PC-3 (cell line): ENCODE results near the gene PLEKHG3. TPM values are rescaled to one million over a fixed set of nuclear protein-coding genes. Genes with fewer than 3 reads are reported as not detected.
A peak's percentile ranks its signal among the peaks of the same experiment; 100 is the strongest.

Experiments
- ATAC-seq: fragments of 200-7000 bp; cut with Tn5 transposase; 2 replicates; pipeline ENCODE4 v1.9.1; 2020; ENCODE audit warnings: mild to moderate bottlenecking, moderate library complexity
- BruUV-seq: library from RNA; stranded (reverse); fragments of 400-500 nt; replicated peaks from 2 replicates; lab custom pipeline; 2021; lab: Mats Ljungman, UMichigan
- CTCF ChIA-PET: fragments of 300-600 bp; sonication (Branson Sonifier 250); formaldehyde crosslinking; loops from one replicate; lab custom pipeline; 2022; ENCODE audit warnings: antibody characterized with exemption; lab: Charles Lee
- POLR2A ChIA-PET: fragments of 300-600 bp; sonication (Branson Sonifier 250); formaldehyde crosslinking; loops from one replicate; lab custom pipeline; 2022; ENCODE audit warnings: antibody characterized with exemption; ENCODE audit not compliant: unreplicated experiment; lab: Charles Lee
- DNase-seq: peaks from one replicate; pipeline ENCODE4 v3.0.0-alpha.2; 2015
- H2AFZ ChIP-seq: fragments of 300-600 bp; sonication (generic); 2 replicates; pipeline ENCODE4 v1.6.0; 2016; ENCODE audit warnings: antibody characterized with exemption, low read length
- H3F3A ChIP-seq: fragments of 300-600 bp; sonication (generic); one replicate; pipeline ENCODE4 v1.6.0; 2017; ENCODE audit warnings: antibody characterized with exemption, low read length, control low read depth, mild to moderate bottlenecking; ENCODE audit not compliant: unreplicated experiment
- H3K27ac ChIP-seq: fragments of 300-600 bp; sonication (generic); 2 replicates; pipeline ENCODE4 v1.5.1; 2016; ENCODE audit warnings: mild to moderate bottlenecking, low read length
- H3K27me3 ChIP-seq: fragments of 300-600 bp; sonication (generic); 2 replicates; pipeline ENCODE4 v1.6.1; 2016; ENCODE audit warnings: low read length, mixed read lengths
- H3K36me3 ChIP-seq: fragments of 300-600 bp; sonication (generic); 2 replicates; pipeline ENCODE4 v1.6.1; 2016; ENCODE audit warnings: low read depth, mixed run types, low read length, mixed read lengths
- H3K4me1 ChIP-seq: fragments of 300-600 bp; sonication (generic); 2 replicates; pipeline ENCODE4 v1.5.1; 2016; ENCODE audit warnings: low read length; ENCODE audit not compliant: insufficient read depth
- H3K4me2 ChIP-seq: fragments of 300-600 bp; sonication (generic); 2 replicates; pipeline ENCODE4 v1.6.0; 2016; ENCODE audit warnings: low read length
- H3K4me3 ChIP-seq: fragments of 300-600 bp; sonication (generic); 2 replicates; pipeline ENCODE4 v1.5.1; 2016; ENCODE audit warnings: mild to moderate bottlenecking, low read length, mixed read lengths
- H3K79me2 ChIP-seq: fragments of 300-600 bp; sonication (generic); 2 replicates; pipeline ENCODE4 v1.6.1; 2017; ENCODE audit warnings: low read length, mixed read lengths
- H3K9ac ChIP-seq: fragments of 300-600 bp; sonication (generic); 2 replicates; pipeline ENCODE4 v1.6.0; 2016; ENCODE audit warnings: mild to moderate bottlenecking, low read length
- H3K9me2 ChIP-seq: fragments of 300-600 bp; sonication (generic); replicated peaks from 2 replicates; pipeline ENCODE4 v1.6.1; 2016; ENCODE audit warnings: mixed run types, low read length, mixed read lengths
- H3K9me3 ChIP-seq: fragments of 300-600 bp; sonication (generic); 2 replicates; pipeline ENCODE4 v1.6.1; 2016; ENCODE audit warnings: low read length, mixed read lengths
- H4K20me1 ChIP-seq: fragments of 300-600 bp; sonication (generic); 2 replicates; pipeline ENCODE4 v1.6.1; 2016; ENCODE audit warnings: low read length, mixed read lengths
- EZH2 ChIP-seq: fragments of 300-600 bp; sonication (generic); IDR thresholded peaks from one replicate; pipeline ENCODE4 v1.6.1; 2017; ENCODE audit warnings: antibody characterized with exemption, mild to moderate bottlenecking, low read length; ENCODE audit not compliant: unreplicated experiment
- EZH2phosphoT487 ChIP-seq: fragments of 300-600 bp; sonication (generic); IDR thresholded peaks from 2 replicates; pipeline ENCODE4 v1.6.1; 2018; ENCODE audit warnings: mild to moderate bottlenecking, antibody characterized with exemption, low read length, borderline replicate concordance
- intact Hi-C: fragments of 100-400 bp; cut with micrococcal nuclease; formaldehyde crosslinking; loops from 2 replicates; pipeline ENCODE4 v1.9.0; 2023
- total RNA-seq: library from RNA; depleted of rRNA; stranded (reverse); fragments of >200 nt; gene quantifications from 2 replicates; pipeline ENCODE4 v1.2.3, GENCODE V29; 2014
- TF ChIP-seq, protein P1 (sequence below): fragments of 300-600 bp; sonication (generic); conservative IDR thresholded peaks from 2 replicates; pipeline ENCODE4 v1.5.1; 2017; ENCODE audit warnings: antibody characterized with exemption, low read depth, mild to moderate bottlenecking, low read length

The PLEKHG3 gene
- total RNA-seq, 1 experiment from 2014 or later: 49.6 TPM

DNA sequence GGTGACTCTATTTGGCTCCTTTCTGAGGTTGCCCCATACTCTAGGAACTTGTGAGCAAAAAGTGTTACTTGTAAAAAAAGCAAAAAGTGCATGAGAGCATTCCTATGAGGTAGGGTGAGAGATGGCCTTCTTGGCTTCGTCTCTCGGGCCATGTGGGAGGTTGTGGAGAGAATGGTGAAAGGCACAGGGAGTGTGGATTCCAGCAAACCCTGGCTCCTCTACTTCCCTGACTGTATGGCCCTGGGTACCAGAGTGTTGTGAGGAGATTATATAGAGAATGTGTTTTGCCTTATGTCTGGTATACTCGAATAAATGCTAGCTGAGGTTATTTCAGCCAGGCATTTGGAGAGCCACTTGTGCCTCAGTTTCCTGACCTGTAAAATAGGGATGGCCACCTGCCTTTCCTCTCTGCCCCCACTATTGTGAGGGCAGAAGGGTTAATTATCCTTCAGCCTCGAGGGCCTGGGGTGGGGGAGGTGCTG lies 11.0 kb downstream of the PLEKHG3 start:
- no peak for DNase-seq
- H3K9me2 ChIP-seq: no peaks in the 10 kb centered on the region
- intact Hi-C loops: no loop called here
- no peak overlapping the region for H3K4me3 ChIP-seq
- peaks cover 38% of the 10 kb centered on the region for H3K4me1 ChIP-seq
- no peak overlapping the region for H2AFZ ChIP-seq
- no TSS peak for BruUV-seq
- H3K9me3 ChIP-seq: no peaks in the 10 kb centered on the region
- POLR2A ChIA-PET: no interaction called here
- no peaks in the 10 kb centered on the region for H4K20me1 ChIP-seq
- peaks cover 8% of the 10 kb centered on the region for H3F3A ChIP-seq
- CTCF ChIA-PET: no interaction called here
- H3K9ac ChIP-seq: no peak overlapping the region
- TF ChIP-seq EZH2phosphoT487: no peak
- no peak for TF ChIP-seq EZH2
- TF ChIP-seq, protein P1, sequence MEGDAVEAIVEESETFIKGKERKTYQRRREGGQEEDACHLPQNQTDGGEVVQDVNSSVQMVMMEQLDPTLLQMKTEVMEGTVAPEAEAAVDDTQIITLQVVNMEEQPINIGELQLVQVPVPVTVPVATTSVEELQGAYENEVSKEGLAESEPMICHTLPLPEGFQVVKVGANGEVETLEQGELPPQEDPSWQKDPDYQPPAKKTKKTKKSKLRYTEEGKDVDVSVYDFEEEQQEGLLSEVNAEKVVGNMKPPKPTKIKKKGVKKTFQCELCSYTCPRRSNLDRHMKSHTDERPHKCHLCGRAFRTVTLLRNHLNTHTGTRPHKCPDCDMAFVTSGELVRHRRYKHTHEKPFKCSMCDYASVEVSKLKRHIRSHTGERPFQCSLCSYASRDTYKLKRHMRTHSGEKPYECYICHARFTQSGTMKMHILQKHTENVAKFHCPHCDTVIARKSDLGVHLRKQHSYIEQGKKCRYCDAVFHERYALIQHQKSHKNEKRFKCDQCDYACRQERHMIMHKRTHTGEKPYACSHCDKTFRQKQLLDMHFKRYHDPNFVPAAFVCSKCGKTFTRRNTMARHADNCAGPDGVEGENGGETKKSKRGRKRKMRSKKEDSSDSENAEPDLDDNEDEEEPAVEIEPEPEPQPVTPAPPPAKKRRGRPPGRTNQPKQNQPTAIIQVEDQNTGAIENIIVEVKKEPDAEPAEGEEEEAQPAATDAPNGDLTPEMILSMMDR: no peak
- peaks cover 96% of the 10 kb centered on the region for H3K79me2 ChIP-seq
- peaks cover 4% of the 10 kb centered on the region for H3K36me3 ChIP-seq
- H3K27ac ChIP-seq: no peak overlapping the region
- ATAC-seq: no peak
- H3K4me2 ChIP-seq: no peak overlapping the region
- H3K27me3 ChIP-seq: no peaks in the 10 kb centered on the region

DNA sequence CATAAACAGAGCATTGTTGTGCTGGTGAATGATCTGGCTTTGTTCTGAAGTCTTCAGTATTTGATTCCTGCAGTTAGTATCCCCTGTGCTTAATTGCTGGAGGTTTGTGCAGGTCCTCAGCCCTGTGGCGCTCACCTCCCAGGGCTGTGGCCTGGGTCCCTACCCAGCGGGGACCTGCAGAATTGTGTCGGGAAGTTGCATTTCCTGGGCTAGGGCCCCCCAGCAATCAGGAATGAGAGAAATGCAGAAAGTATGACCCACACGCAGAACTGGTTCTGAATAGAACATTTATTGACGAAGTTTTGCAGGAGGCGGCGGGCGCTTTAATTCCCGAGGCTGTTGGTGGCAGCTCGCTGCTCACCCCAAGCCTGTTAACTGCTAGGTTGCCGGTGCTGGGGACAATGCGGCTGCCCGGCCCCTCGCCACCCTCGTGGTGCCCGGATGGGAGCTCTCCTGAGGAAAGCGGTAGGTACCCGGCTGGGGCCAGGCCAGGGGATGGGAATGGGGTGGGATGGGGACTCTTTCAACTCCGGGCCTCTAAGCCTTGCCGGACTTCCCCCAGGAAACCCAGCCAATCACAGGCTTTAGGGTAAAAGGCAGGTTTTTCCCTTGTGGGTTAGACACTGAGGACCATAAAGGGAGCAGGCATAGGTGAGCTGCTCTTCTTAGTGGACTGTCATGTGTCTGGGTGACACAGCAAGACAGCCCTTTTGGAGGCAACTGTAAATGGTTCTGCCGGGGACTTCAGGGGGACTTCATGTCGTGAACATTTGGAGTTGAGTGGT lies 11.6 kb downstream of the PLEKHG3 start:
- Histone ChIP-seq H3F3A (peaks cover 8% of the 10 kb centered on the region), H3K9me3 (no peaks in the 10 kb centered on the region), H3K27ac (no peak overlapping the region), H3K79me2 (peaks cover 94% of the 10 kb centered on the region), H3K4me2 (no peak overlapping the region), H3K4me1 (peaks cover 44% of the 10 kb centered on the region), H3K36me3 (peaks cover 4% of the 10 kb centered on the region; the same call in 1 of the 2 replicates), H2AFZ (no peak overlapping the region), H4K20me1 (no peaks in the 10 kb centered on the region), H3K9ac (no peak overlapping the region), H3K27me3 (no peaks in the 10 kb centered on the region), H3K9me2 (no peaks in the 10 kb centered on the region), H3K4me3 (no peak overlapping the region)
- POLR2A ChIA-PET: no interaction called here
- CTCF ChIA-PET: no interaction called here
- DNase-seq (no peak), ATAC-seq (no peak)
- BruUV-seq: no TSS peak
- intact Hi-C loops: no loop called here
- TF ChIP-seq, protein P1: no peak
- TF ChIP-seq EZH2 (no peak), EZH2phosphoT487 (no peak)

GRCh38 chr14:64717870-64718269 lies 13.6 kb downstream of the PLEKHG3 start:
- Histone ChIP-seq H2AFZ (no peak overlapping the region), H4K20me1 (no peaks in the 10 kb centered on the region), H3K36me3 (peaks cover 4% of the 10 kb centered on the region; the same call in 1 of the 2 replicates), H3K4me2 (peak overlapping the region; percentile 52), H3K4me1 (peaks cover 59% of the 10 kb centered on the region), H3K27ac (peak overlapping the region; percentile 82), H3K9me3 (no peaks in the 10 kb centered on the region), H3F3A (peaks cover 8% of the 10 kb centered on the region), H3K4me3 (no peak overlapping the region), H3K9me2 (no peaks in the 10 kb centered on the region), H3K27me3 (no peaks in the 10 kb centered on the region), H3K79me2 (peaks cover 94% of the 10 kb centered on the region), H3K9ac (peak overlapping the region; percentile 39)
- TF ChIP-seq EZH2phosphoT487 (no peak), EZH2 (no peak)
- TF ChIP-seq, protein P1: no peak
- intact Hi-C loops: no loop called here
- ATAC-seq: peak; percentile 18
- CTCF ChIA-PET: interaction anchor here (0.8 to 1.0 kb wide), 2 partner anchors 10 to 36 kb away, joined by 3 read pairs; no protein-coding TSS in a partner anchor
- POLR2A ChIA-PET: interaction anchor here (0.5 to 0.7 kb wide), 3 partner anchors 11 to 298 kb away, joined by 4 to 5 read pairs (median 4); no protein-coding TSS in a partner anchor
- DNase-seq: peak; percentile 82
- BruUV-seq: no TSS peak
